ENCODE measurements around the gene AGBL2.

The AGBL2 gene

DNA sequence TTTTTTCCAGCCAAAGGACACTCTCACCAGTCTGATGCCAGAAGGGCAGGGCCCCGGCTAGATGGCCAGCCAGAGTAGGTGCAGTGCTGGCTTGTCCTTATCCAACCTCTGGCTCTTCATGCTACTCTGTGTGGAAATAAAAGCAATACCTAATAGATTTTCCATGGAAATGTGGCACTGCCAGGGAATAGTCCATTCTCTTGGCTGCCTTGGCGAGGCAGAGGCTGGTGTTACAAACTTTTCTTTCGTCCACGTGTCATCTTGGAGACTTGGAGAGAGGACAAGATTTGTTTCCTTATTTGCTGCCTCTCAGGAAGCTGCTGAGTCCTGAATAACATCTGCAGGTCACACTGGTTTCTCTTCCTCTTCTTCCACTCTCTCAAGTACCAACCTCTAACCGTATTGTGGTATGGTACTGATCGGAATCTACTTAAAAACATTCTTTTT lies 103.8 kb downstream of the AGBL2 start:
- peaks cover 2% of the 10 kb centered on the region; the same call in 1 of the 2 replicates for H3K36me3 ChIP-seq (ENCODE audit: insufficient read depth, low read length)
- H3K4me1 ChIP-seq (ENCODE audit: insufficient read depth, low read length, poor library complexity, severe bottlenecking): peaks cover 23% of the 10 kb centered on the region
- no peaks in the 10 kb centered on the region for H4K20me1 ChIP-seq (ENCODE audit: insufficient read depth, low read length, poor library complexity, severe bottlenecking)
- no peaks in the 10 kb centered on the region for H3K27me3 ChIP-seq (ENCODE audit: insufficient read depth, low read length, poor library complexity, severe bottlenecking)
- H3K4me3 ChIP-seq (ENCODE audit: low read length, poor library complexity, severe bottlenecking): no peak overlapping the region
- no peaks in the 10 kb centered on the region for H3K79me2 ChIP-seq (ENCODE audit: insufficient read depth, low read length)
- H3F3A ChIP-seq (ENCODE audit: low read depth): no peaks in the 10 kb centered on the region
- H3K9ac ChIP-seq (ENCODE audit: low read depth, low read length, poor library complexity, severe bottlenecking): no peak overlapping the region
- TF ChIP-seq, protein P1, sequence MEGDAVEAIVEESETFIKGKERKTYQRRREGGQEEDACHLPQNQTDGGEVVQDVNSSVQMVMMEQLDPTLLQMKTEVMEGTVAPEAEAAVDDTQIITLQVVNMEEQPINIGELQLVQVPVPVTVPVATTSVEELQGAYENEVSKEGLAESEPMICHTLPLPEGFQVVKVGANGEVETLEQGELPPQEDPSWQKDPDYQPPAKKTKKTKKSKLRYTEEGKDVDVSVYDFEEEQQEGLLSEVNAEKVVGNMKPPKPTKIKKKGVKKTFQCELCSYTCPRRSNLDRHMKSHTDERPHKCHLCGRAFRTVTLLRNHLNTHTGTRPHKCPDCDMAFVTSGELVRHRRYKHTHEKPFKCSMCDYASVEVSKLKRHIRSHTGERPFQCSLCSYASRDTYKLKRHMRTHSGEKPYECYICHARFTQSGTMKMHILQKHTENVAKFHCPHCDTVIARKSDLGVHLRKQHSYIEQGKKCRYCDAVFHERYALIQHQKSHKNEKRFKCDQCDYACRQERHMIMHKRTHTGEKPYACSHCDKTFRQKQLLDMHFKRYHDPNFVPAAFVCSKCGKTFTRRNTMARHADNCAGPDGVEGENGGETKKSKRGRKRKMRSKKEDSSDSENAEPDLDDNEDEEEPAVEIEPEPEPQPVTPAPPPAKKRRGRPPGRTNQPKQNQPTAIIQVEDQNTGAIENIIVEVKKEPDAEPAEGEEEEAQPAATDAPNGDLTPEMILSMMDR (conservative IDR thresholded peaks at IDR 0.05; ENCODE audit: low read length): no peak
- no peak for TF ChIP-seq EZH2phosphoT487 (IDR thresholded peaks at IDR 0.05; ENCODE audit: borderline replicate concordance)
- H3K9me3 ChIP-seq (ENCODE audit: insufficient read depth, low read depth, low read length): no peaks in the 10 kb centered on the region
- no peak overlapping the region for H2AFZ ChIP-seq (ENCODE audit: low read length)
- H3K9me2 ChIP-seq (replicated peaks; ENCODE audit: low read depth, low read length): no peaks in the 10 kb centered on the region
- H3K4me2 ChIP-seq (ENCODE audit: low read depth, low read length, poor library complexity, severe bottlenecking): no peak overlapping the region

DNA sequence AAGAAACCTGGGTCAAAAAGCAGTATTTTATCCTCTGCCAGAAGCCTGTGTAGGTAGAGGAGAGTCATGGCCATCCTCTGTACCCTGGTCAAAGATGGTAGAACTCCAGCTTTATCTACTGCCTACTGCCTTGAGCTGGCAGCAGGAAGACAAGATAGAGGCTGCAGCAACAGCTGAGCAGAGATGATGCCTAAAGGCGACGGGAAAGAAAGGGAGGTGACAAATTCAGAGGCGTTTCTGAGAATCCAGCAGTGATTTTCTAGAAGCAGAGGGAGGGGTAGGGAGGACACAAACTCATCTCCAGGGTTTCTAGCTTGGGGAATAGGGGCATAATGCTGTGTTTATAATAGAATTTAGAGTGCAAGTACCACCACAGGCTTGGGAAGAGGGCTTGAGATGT lies 105.5 kb downstream of the AGBL2 start:
- Histone ChIP-seq H3K4me1 (ENCODE audit: insufficient read depth, low read length, poor library complexity, severe bottlenecking) (peaks cover 27% of the 10 kb centered on the region), H3F3A (ENCODE audit: low read depth) (no peaks in the 10 kb centered on the region), H3K36me3 (ENCODE audit: insufficient read depth, low read length) (peaks cover 2% of the 10 kb centered on the region; the same call in 1 of the 2 replicates), H3K27me3 (ENCODE audit: insufficient read depth, low read length, poor library complexity, severe bottlenecking) (no peaks in the 10 kb centered on the region), H3K9ac (ENCODE audit: low read depth, low read length, poor library complexity, severe bottlenecking) (no peak overlapping the region), H3K9me2 (replicated peaks; ENCODE audit: low read depth, low read length) (no peaks in the 10 kb centered on the region), H2AFZ (ENCODE audit: low read length) (no peak overlapping the region), H3K79me2 (ENCODE audit: insufficient read depth, low read length) (no peaks in the 10 kb centered on the region), H3K9me3 (ENCODE audit: insufficient read depth, low read depth, low read length) (no peaks in the 10 kb centered on the region), H3K4me3 (ENCODE audit: low read length, poor library complexity, severe bottlenecking) (no peak overlapping the region), H3K4me2 (ENCODE audit: low read depth, low read length, poor library complexity, severe bottlenecking) (no peak overlapping the region), H4K20me1 (ENCODE audit: insufficient read depth, low read length, poor library complexity, severe bottlenecking) (no peaks in the 10 kb centered on the region)
- no peak for TF ChIP-seq EZH2phosphoT487 (IDR thresholded peaks at IDR 0.05; ENCODE audit: borderline replicate concordance)
- TF ChIP-seq, protein P1 (conservative IDR thresholded peaks at IDR 0.05; ENCODE audit: low read length): no peak
